Measurements from ENCODE around the gene ZNF48.

- TF ChIP-seq, protein P1, sequence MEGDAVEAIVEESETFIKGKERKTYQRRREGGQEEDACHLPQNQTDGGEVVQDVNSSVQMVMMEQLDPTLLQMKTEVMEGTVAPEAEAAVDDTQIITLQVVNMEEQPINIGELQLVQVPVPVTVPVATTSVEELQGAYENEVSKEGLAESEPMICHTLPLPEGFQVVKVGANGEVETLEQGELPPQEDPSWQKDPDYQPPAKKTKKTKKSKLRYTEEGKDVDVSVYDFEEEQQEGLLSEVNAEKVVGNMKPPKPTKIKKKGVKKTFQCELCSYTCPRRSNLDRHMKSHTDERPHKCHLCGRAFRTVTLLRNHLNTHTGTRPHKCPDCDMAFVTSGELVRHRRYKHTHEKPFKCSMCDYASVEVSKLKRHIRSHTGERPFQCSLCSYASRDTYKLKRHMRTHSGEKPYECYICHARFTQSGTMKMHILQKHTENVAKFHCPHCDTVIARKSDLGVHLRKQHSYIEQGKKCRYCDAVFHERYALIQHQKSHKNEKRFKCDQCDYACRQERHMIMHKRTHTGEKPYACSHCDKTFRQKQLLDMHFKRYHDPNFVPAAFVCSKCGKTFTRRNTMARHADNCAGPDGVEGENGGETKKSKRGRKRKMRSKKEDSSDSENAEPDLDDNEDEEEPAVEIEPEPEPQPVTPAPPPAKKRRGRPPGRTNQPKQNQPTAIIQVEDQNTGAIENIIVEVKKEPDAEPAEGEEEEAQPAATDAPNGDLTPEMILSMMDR (IDR thresholded peaks at IDR 0.05) = no peak
- no peak for TF ChIP-seq POLR2A (IDR thresholded peaks at IDR 0.05)
Observed at GRCh38 chr16:30399435-30400186, 4.4 kb downstream of the ZNF48 start.
